Effector memory CD8-positive, alpha-beta T cell (primary cell): ENCODE results near the gene SLC38A3.

Experiments used
- ATAC-seq: fragments of 150-1000 bp; cut with Tn5 transposase; replicated peaks from 2 replicates; pipeline ENCODE4 v1.10.0; 2021; ENCODE audit warnings: mild to moderate bottlenecking, moderate library complexity
- DNase-seq, 3 experiments: peaks; one replicate each; pipeline ENCODE4 v3.0.0; 2021
- H3K27ac Mint-ChIP-seq, 2 donors: one replicate each; pipeline ENCODE4 v1.8.0; 2022; ENCODE audit warnings: mild to moderate bottlenecking in 2 of 2, mixed read lengths in 2 of 2, moderate library complexity in 2 of 2
- H3K27me3 Mint-ChIP-seq, 2 donors: one replicate each; pipeline ENCODE4 v1.8.0; 2022; ENCODE audit warnings: mixed read lengths in 2 of 2
- H3K36me3 Mint-ChIP-seq: one replicate; pipeline ENCODE4 v1.8.0; 2022; ENCODE audit warnings: mild to moderate bottlenecking, moderate library complexity, mixed read lengths; ENCODE audit not compliant: insufficient read depth
- H3K4me1 Mint-ChIP-seq, 2 donors: one replicate each; pipeline ENCODE4 v1.8.0; 2022; ENCODE audit warnings: low read depth in 2 of 2, mixed read lengths in 2 of 2
- H3K4me3 Mint-ChIP-seq, 2 donors: one replicate each; pipeline ENCODE4 v1.8.0; 2022; ENCODE audit warnings: mild to moderate bottlenecking in 2 of 2, mixed read lengths in 2 of 2, moderate library complexity in 2 of 2
- H3K9me3 Mint-ChIP-seq, 2 donors: one replicate each; pipeline ENCODE4 v1.8.0; 2022; ENCODE audit warnings: mixed read lengths in 2 of 2

Gene SLC38A3

GRCh38 chr3:50212971-50213370 lies 7.9 kb downstream of the SLC38A3 start:
- H3K27ac Mint-ChIP-seq, result no peak overlapping the region
- H3K27me3 Mint-ChIP-seq, result peaks cover 7 to 23% of the 10 kb centered on the region in 2 donors
- no peaks in the 10 kb centered on the region for H3K4me1 Mint-ChIP-seq
- no peaks in the 10 kb centered on the region for H3K36me3 Mint-ChIP-seq
- H3K9me3 Mint-ChIP-seq, result no peaks in the 10 kb centered on the region
- no peak for DNase-seq
- H3K4me3 Mint-ChIP-seq, result no peak overlapping the region
- ATAC-seq, result no peak

- ATAC-seq (no peak), DNase-seq (no peak)
- Mint-ChIP-seq H3K36me3 (no peaks in the 10 kb centered on the region), H3K9me3 (no peaks in the 10 kb centered on the region), H3K4me3 (no peak overlapping the region), H3K27ac (no peak overlapping the region), H3K4me1 (no peaks in the 10 kb centered on the region), H3K27me3 (peaks cover 5 to 23% of the 10 kb centered on the region in 2 donors)
Measured at GRCh38 chr3:50213373-50213772, 8.3 kb downstream of the SLC38A3 start.

GRCh38 chr3:50214824-50215223 lies 9.8 kb downstream of the SLC38A3 start:
- Mint-ChIP-seq H3K27me3 (peaks cover 0 to 20% of the 10 kb centered on the region in 2 donors), H3K4me3 (no peak overlapping the region), H3K4me1 (no peaks in the 10 kb centered on the region), H3K36me3 (no peaks in the 10 kb centered on the region), H3K27ac (no peak overlapping the region), H3K9me3 (no peaks in the 10 kb centered on the region)
- no peak for ATAC-seq
- DNase-seq, result no peak

- DNase-seq, result no peak
- H3K27me3 Mint-ChIP-seq, result peaks cover 0 to 16% of the 10 kb centered on the region in 2 donors
- H3K4me1 Mint-ChIP-seq, result no peaks in the 10 kb centered on the region
- H3K27ac Mint-ChIP-seq, result no peak overlapping the region
- H3K9me3 Mint-ChIP-seq, result no peaks in the 10 kb centered on the region
- no peaks in the 10 kb centered on the region for H3K36me3 Mint-ChIP-seq
- no peak for ATAC-seq
- no peak overlapping the region for H3K4me3 Mint-ChIP-seq
Measured at GRCh38 chr3:50215529-50215928, 10.5 kb downstream of the SLC38A3 start.

- Mint-ChIP-seq H3K4me3 (no peak overlapping the region), H3K27ac (no peak overlapping the region), H3K4me1 (no peaks in the 10 kb centered on the region), H3K9me3 (no peaks in the 10 kb centered on the region), H3K27me3 (peaks cover 0 to 16% of the 10 kb centered on the region in 2 donors), H3K36me3 (no peaks in the 10 kb centered on the region)
- ATAC-seq (no peak), DNase-seq (no peak)
Measured at GRCh38 chr3:50217681-50218080, 12.6 kb downstream of the SLC38A3 start.

- ATAC-seq, result no peak
- Mint-ChIP-seq H3K36me3 (no peaks in the 10 kb centered on the region), H3K27me3 (peaks cover 0 to 16% of the 10 kb centered on the region in 2 donors), H3K4me3 (no peak overlapping the region), H3K27ac (no peak overlapping the region), H3K4me1 (no peaks in the 10 kb centered on the region), H3K9me3 (no peaks in the 10 kb centered on the region)
- DNase-seq, result no peak
Measured at GRCh38 chr3:50218448-50218847, 13.4 kb downstream of the SLC38A3 start.

- peaks cover 0 to 10% of the 10 kb centered on the region in 2 donors for H3K27me3 Mint-ChIP-seq
- no peaks in the 10 kb centered on the region for H3K36me3 Mint-ChIP-seq
- no peak overlapping the region for H3K27ac Mint-ChIP-seq
- H3K4me3 Mint-ChIP-seq, result no peak overlapping the region
- DNase-seq, result no peak
- H3K4me1 Mint-ChIP-seq, result no peaks in the 10 kb centered on the region
- ATAC-seq, result no peak
- no peaks in the 10 kb centered on the region for H3K9me3 Mint-ChIP-seq
Measured at GRCh38 chr3:50219285-50219684, 14.2 kb downstream of the SLC38A3 start.

GRCh38 chr3:50220109-50220508 lies 15.0 kb downstream of the SLC38A3 start:
- H3K4me3 Mint-ChIP-seq, result no peak overlapping the region
- H3K4me1 Mint-ChIP-seq, result no peaks in the 10 kb centered on the region
- no peaks in the 10 kb centered on the region for H3K9me3 Mint-ChIP-seq
- ATAC-seq (no peak), DNase-seq (no peak)
- H3K27me3 Mint-ChIP-seq, result peaks cover 0 to 6% of the 10 kb centered on the region in 2 donors
- H3K27ac Mint-ChIP-seq, result no peak overlapping the region
- H3K36me3 Mint-ChIP-seq, result peaks cover under 1% of the 10 kb centered on the region

GRCh38 chr3:50221051-50221410 lies 16.0 kb downstream of the SLC38A3 start:
- DNase-seq (no peak), ATAC-seq (no peak)
- H3K9me3 Mint-ChIP-seq, result no peaks in the 10 kb centered on the region
- H3K36me3 Mint-ChIP-seq, result peaks cover 3% of the 10 kb centered on the region
- peaks cover 2 to 5% of the 10 kb centered on the region in 2 donors for H3K4me1 Mint-ChIP-seq
- no peaks in the 10 kb centered on the region for H3K27me3 Mint-ChIP-seq
- H3K4me3 Mint-ChIP-seq, result no peak overlapping the region
- H3K27ac Mint-ChIP-seq, result no peak overlapping the region

GRCh38 chr3:50221411-50222168 lies 16.5 kb downstream of the SLC38A3 start:
- Mint-ChIP-seq H3K27ac (no peak overlapping the region), H3K4me1 (peaks cover 5 to 8% of the 10 kb centered on the region in 2 donors), H3K27me3 (no peaks in the 10 kb centered on the region), H3K36me3 (peaks cover 5% of the 10 kb centered on the region), H3K4me3 (no peak overlapping the region), H3K9me3 (no peaks in the 10 kb centered on the region)
- ATAC-seq, result no peak
- DNase-seq, result no peak

- Mint-ChIP-seq H3K4me1 (peaks cover 9 to 13% of the 10 kb centered on the region in 2 donors), H3K4me3 (no peak overlapping the region), H3K36me3 (peaks cover 8% of the 10 kb centered on the region), H3K27ac (no peak overlapping the region), H3K9me3 (no peaks in the 10 kb centered on the region), H3K27me3 (no peaks in the 10 kb centered on the region)
- ATAC-seq, result no peak
- DNase-seq, result no peak
Measured at GRCh38 chr3:50222169-50222528, 17.1 kb downstream of the SLC38A3 start.

GRCh38 chr3:50224639-50225038 lies 19.6 kb downstream of the SLC38A3 start:
- Mint-ChIP-seq H3K9me3 (no peaks in the 10 kb centered on the region), H3K4me1 (peaks cover 18 to 23% of the 10 kb centered on the region in 2 donors), H3K27me3 (no peaks in the 10 kb centered on the region), H3K27ac (no peak overlapping the region), H3K36me3 (peaks cover 12% of the 10 kb centered on the region), H3K4me3 (no peak overlapping the region)
- no peak for DNase-seq
- no peak for ATAC-seq

GRCh38 chr3:50226888-50227389 lies 21.9 kb downstream of the SLC38A3 start:
- peaks cover 12% of the 10 kb centered on the region for H3K36me3 Mint-ChIP-seq
- H3K4me1 Mint-ChIP-seq, result peaks cover 18 to 23% of the 10 kb centered on the region in 2 donors
- no peaks in the 10 kb centered on the region for H3K27me3 Mint-ChIP-seq
- ATAC-seq, result peak; percentile 33
- peak overlapping the region; percentile 85 to 91 for H3K27ac Mint-ChIP-seq
- H3K9me3 Mint-ChIP-seq, result no peaks in the 10 kb centered on the region
- peak in 1 of 3 experiments; percentile 35 for DNase-seq
- peak overlapping the region; percentile 88 to 98 for H3K4me3 Mint-ChIP-seq

GRCh38 chr3:50227390-50228183 lies 22.5 kb downstream of the SLC38A3 start:
- peaks cover 18 to 23% of the 10 kb centered on the region in 2 donors for H3K4me1 Mint-ChIP-seq
- H3K27ac Mint-ChIP-seq, result peak overlapping the region; percentile 85 to 91
- ATAC-seq (peak; percentile 84), DNase-seq (peak; percentile 87 to 92 (median 89))
- H3K9me3 Mint-ChIP-seq, result no peaks in the 10 kb centered on the region
- peak overlapping the region; percentile 88 to 98 for H3K4me3 Mint-ChIP-seq
- no peaks in the 10 kb centered on the region for H3K27me3 Mint-ChIP-seq
- H3K36me3 Mint-ChIP-seq, result peaks cover 12% of the 10 kb centered on the region
